Measurements from ENCODE around the gene ZDHHC8.
A peak's percentile ranks its signal among the peaks of the same experiment; 100 is the strongest.

ZDHHC8 gene

GRCh38 chr22:20135806-20136602 lies 4.4 kb downstream of the ZDHHC8 start:
- no peak overlapping the region for H3K27ac Mint-ChIP-seq
- peaks cover 20% of the 10 kb centered on the region for H3K4me1 Mint-ChIP-seq
- no peak overlapping the region for H3K4me3 Mint-ChIP-seq
- no peaks in the 10 kb centered on the region for H3K27me3 Mint-ChIP-seq
- DNase-seq, result no peak
- H3K36me3 Mint-ChIP-seq, result no peaks in the 10 kb centered on the region
- no peaks in the 10 kb centered on the region for H3K9me3 Mint-ChIP-seq
- CTCF ChIA-PET, result no interaction called here

GRCh38 chr22:20136603-20136873 lies 4.9 kb downstream of the ZDHHC8 start:
- Mint-ChIP-seq H3K4me3 (no peak overlapping the region), H3K27me3 (no peaks in the 10 kb centered on the region), H3K4me1 (peaks cover 20% of the 10 kb centered on the region), H3K27ac (no peak overlapping the region), H3K9me3 (no peaks in the 10 kb centered on the region), H3K36me3 (no peaks in the 10 kb centered on the region)
- CTCF ChIA-PET, result no interaction called here
- no peak for DNase-seq

- no peak overlapping the region for H3K27ac Mint-ChIP-seq
- no peak for DNase-seq
- H3K27me3 Mint-ChIP-seq, result no peaks in the 10 kb centered on the region
- CTCF ChIA-PET, result no interaction called here
- H3K36me3 Mint-ChIP-seq, result no peaks in the 10 kb centered on the region
- no peaks in the 10 kb centered on the region for H3K9me3 Mint-ChIP-seq
- peaks cover 20% of the 10 kb centered on the region for H3K4me1 Mint-ChIP-seq
- no peak overlapping the region for H3K4me3 Mint-ChIP-seq
These were observed 5.5 kb downstream of the ZDHHC8 start for GRCh38 chr22:20137113-20137512.

- Mint-ChIP-seq H3K27me3 (no peaks in the 10 kb centered on the region), H3K36me3 (no peaks in the 10 kb centered on the region), H3K4me3 (no peak overlapping the region), H3K9me3 (no peaks in the 10 kb centered on the region), H3K4me1 (peaks cover 18% of the 10 kb centered on the region), H3K27ac (no peak overlapping the region)
- no peak for DNase-seq
- CTCF ChIA-PET, result no interaction called here
These were observed 6.2 kb downstream of the ZDHHC8 start for GRCh38 chr22:20137671-20138416.

- H3K36me3 Mint-ChIP-seq, result no peaks in the 10 kb centered on the region
- no peaks in the 10 kb centered on the region for H3K27me3 Mint-ChIP-seq
- no peak for DNase-seq
- peaks cover 14% of the 10 kb centered on the region for H3K4me1 Mint-ChIP-seq
- no peak overlapping the region for H3K27ac Mint-ChIP-seq
- no peaks in the 10 kb centered on the region for H3K9me3 Mint-ChIP-seq
- CTCF ChIA-PET, result no interaction called here
- no peak overlapping the region for H3K4me3 Mint-ChIP-seq
These were observed 6.8 kb downstream of the ZDHHC8 start for GRCh38 chr22:20138417-20138738.

- Mint-ChIP-seq H3K4me3 (no peak overlapping the region), H3K4me1 (peaks cover 9% of the 10 kb centered on the region), H3K9me3 (no peaks in the 10 kb centered on the region), H3K27me3 (no peaks in the 10 kb centered on the region), H3K36me3 (no peaks in the 10 kb centered on the region), H3K27ac (peak overlapping the region; percentile 54)
- DNase-seq, result no peak
- CTCF ChIA-PET, result no interaction called here
These were observed 7.3 kb downstream of the ZDHHC8 start for GRCh38 chr22:20138868-20139267.

- CTCF ChIA-PET, result no interaction called here
- H3K36me3 Mint-ChIP-seq, result no peaks in the 10 kb centered on the region
- DNase-seq, result no peak
- peaks cover 6% of the 10 kb centered on the region for H3K4me1 Mint-ChIP-seq
- no peaks in the 10 kb centered on the region for H3K27me3 Mint-ChIP-seq
- no peak overlapping the region for H3K27ac Mint-ChIP-seq
- no peak overlapping the region for H3K4me3 Mint-ChIP-seq
- no peaks in the 10 kb centered on the region for H3K9me3 Mint-ChIP-seq
These were observed 7.9 kb downstream of the ZDHHC8 start for GRCh38 chr22:20139391-20140106.

- no peak overlapping the region for H3K4me3 Mint-ChIP-seq
- H3K27me3 Mint-ChIP-seq, result no peaks in the 10 kb centered on the region
- CTCF ChIA-PET, result no interaction called here
- no peak overlapping the region for H3K27ac Mint-ChIP-seq
- H3K9me3 Mint-ChIP-seq, result no peaks in the 10 kb centered on the region
- peaks cover 5% of the 10 kb centered on the region for H3K4me1 Mint-ChIP-seq
- no peaks in the 10 kb centered on the region for H3K36me3 Mint-ChIP-seq
- DNase-seq, result no peak
These were observed 8.5 kb downstream of the ZDHHC8 start for GRCh38 chr22:20140107-20140445.

GRCh38 chr22:20140521-20140964 lies 8.9 kb downstream of the ZDHHC8 start:
- CTCF ChIA-PET, result no interaction called here
- Mint-ChIP-seq H3K27ac (no peak overlapping the region), H3K4me1 (peaks cover 5% of the 10 kb centered on the region), H3K27me3 (no peaks in the 10 kb centered on the region), H3K4me3 (no peak overlapping the region), H3K36me3 (no peaks in the 10 kb centered on the region), H3K9me3 (no peaks in the 10 kb centered on the region)
- no peak for DNase-seq

GRCh38 chr22:20141186-20142077 lies 9.8 kb downstream of the ZDHHC8 start:
- no peak overlapping the region for H3K27ac Mint-ChIP-seq
- H3K9me3 Mint-ChIP-seq, result no peaks in the 10 kb centered on the region
- H3K4me1 Mint-ChIP-seq, result peaks cover 3% of the 10 kb centered on the region
- DNase-seq, result no peak
- no peaks in the 10 kb centered on the region for H3K27me3 Mint-ChIP-seq
- H3K36me3 Mint-ChIP-seq, result no peaks in the 10 kb centered on the region
- CTCF ChIA-PET, result no interaction called here
- no peak overlapping the region for H3K4me3 Mint-ChIP-seq

GRCh38 chr22:20142711-20143621 lies 11.4 kb downstream of the ZDHHC8 start:
- no peaks in the 10 kb centered on the region for H3K36me3 Mint-ChIP-seq
- H3K9me3 Mint-ChIP-seq, result no peaks in the 10 kb centered on the region
- no peak overlapping the region for H3K27ac Mint-ChIP-seq
- no peaks in the 10 kb centered on the region for H3K27me3 Mint-ChIP-seq
- no peak for DNase-seq
- H3K4me1 Mint-ChIP-seq, result no peaks in the 10 kb centered on the region
- no peak overlapping the region for H3K4me3 Mint-ChIP-seq
- CTCF ChIA-PET, result no interaction called here

- Mint-ChIP-seq H3K4me3 (no peak overlapping the region), H3K27me3 (no peaks in the 10 kb centered on the region), H3K9me3 (no peaks in the 10 kb centered on the region), H3K4me1 (no peaks in the 10 kb centered on the region), H3K36me3 (no peaks in the 10 kb centered on the region), H3K27ac (no peak overlapping the region)
- no peak for DNase-seq
- CTCF ChIA-PET, result interaction anchor here (1.4 kb wide), 1 partner anchor 13 kb away, joined by 3 read pairs; no protein-coding TSS in a partner anchor
These were observed 12.5 kb downstream of the ZDHHC8 start for GRCh38 chr22:20143883-20144665.

Measured in activated naive CD4-positive, alpha-beta T cell treated with anti-CD3 and anti-CD28 coated beads, Interleukin-2, amount 10 ng/mL, durations not matched to agents 7 days and 5 days (primary cell).